Measurements from ENCODE around the gene UBTD1.

- TF ChIP-seq, protein P1, sequence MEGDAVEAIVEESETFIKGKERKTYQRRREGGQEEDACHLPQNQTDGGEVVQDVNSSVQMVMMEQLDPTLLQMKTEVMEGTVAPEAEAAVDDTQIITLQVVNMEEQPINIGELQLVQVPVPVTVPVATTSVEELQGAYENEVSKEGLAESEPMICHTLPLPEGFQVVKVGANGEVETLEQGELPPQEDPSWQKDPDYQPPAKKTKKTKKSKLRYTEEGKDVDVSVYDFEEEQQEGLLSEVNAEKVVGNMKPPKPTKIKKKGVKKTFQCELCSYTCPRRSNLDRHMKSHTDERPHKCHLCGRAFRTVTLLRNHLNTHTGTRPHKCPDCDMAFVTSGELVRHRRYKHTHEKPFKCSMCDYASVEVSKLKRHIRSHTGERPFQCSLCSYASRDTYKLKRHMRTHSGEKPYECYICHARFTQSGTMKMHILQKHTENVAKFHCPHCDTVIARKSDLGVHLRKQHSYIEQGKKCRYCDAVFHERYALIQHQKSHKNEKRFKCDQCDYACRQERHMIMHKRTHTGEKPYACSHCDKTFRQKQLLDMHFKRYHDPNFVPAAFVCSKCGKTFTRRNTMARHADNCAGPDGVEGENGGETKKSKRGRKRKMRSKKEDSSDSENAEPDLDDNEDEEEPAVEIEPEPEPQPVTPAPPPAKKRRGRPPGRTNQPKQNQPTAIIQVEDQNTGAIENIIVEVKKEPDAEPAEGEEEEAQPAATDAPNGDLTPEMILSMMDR (IDR thresholded peaks at IDR 0.05) = no peak
- TF ChIP-seq POLR2A (IDR thresholded peaks at IDR 0.05) (no peak), POLR2AphosphoS5 (IDR thresholded peaks at IDR 0.05) (no peak)
Measured at GRCh38 chr10:97618285-97618684, 119.6 kb downstream of the UBTD1 start.
